OCI-M2 (cell line): ENCODE results near the gene EIF3F.

Experiments used
- DNase-seq: peaks from one replicate; lab custom pipeline; 2025; ENCODE audit not compliant: unreplicated experiment; lab: John Stamatoyannopoulos, UW

Gene EIF3F

DNA sequence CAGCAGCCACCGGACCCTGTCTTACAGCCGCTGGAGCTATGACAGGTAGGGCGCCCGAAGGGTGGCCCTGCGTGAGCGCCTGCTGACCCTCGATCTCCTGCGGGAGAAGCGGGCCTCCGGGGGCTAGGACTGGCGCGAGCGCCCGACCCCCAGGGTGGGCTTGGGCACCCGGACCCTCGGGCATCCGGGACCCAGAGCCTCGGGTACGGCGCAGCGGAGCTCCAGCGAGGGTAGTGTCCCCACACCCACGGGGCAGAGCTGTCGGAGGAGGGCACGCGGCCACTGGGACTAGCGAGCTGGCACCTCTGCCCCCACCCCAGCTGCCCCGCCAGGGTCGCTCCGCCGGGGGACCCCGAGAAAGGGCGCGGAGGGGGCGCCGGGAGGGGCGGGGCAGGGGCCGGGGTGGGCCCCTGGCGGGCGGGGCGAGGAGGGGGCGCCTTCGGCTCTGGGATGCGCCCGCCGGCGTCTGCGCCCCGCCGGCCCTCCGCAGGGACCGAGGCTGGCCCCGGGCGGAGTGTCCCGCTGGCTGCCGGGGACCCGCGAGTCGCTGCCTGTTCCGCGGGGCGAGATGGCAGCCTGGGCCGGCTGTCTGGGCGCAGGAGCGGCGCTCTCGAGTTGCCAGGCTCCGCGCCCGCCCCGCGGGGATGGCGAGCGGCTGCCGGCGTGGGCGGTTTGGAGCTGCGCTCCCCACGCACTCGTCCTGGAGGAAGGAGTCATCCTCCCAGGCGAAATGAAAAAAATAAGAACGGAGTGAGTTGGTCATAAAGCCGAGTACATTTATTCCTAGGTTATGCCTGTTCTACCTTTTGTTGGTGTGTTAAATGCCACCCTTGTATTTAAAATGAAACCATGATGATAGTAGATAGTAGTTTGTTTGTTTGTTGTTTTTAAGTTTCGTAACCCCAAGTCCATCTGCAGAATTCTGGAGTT lies 32.4 kb downstream of the EIF3F start:
- no peak for DNase-seq

GRCh38 chr11:8020244-8020597 lies 33.1 kb downstream of the EIF3F start:
- no peak for DNase-seq

DNA sequence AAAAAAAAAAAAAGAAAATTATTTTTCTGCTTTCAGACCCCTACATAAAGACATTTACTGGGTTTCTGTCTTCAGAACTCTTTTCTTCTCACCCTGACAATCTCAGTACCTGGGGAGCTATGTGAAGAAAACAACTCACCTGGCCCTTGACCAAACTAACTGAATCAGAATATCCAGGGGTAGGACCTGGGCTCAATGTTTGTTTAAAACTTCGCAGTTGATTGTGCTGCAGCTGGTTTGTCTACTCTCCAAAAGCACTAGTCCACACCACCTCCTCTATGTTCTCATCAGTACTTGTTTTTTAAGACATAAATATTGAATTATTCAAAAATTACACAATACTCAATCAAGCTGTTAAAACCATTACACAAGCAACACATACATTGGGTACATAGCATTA lies 34.8 kb downstream of the EIF3F start:
- no peak for DNase-seq

DNA sequence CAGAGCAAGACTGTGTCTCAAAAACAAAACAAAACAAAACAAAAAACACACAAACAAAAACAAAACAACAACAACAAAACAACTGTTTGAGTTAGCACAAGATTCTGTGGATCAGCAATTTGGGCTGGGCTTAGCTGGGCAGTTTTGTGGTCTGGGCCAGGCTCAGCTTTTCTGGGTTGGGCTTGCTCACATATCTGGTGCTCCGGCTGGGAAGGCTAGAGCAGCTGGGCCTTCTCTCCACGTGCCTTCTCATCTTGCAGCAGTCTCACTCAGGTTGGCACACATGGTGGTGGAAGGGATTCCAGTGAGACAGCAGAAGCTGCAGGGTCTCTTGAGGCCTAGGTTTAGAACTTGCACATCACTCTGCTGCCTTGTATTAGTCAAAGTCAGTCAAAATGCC lies 35.7 kb downstream of the EIF3F start:
- no peak for DNase-seq

GRCh38 chr11:8023831-8024555 lies 36.9 kb downstream of the EIF3F start:
- no peak for DNase-seq

DNA sequence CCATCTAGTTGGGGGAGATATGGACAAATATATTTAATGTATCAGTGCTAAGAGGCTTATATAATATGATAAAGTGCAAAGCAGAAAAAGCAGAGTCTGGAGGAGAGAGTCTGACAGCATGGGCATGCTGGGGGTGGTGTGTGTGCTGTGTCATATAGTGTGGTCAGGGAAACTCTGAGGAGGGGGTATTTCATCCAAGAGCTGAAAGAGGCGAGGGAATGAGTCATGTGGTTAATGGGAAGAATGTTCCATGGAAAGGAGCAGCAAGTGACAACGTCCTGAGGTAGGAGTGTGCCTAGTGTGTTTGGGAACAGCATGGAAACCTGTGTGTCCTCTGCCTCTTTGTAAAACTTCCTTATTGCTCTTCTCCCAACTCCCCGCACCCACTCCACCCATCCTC lies 38.0 kb downstream of the EIF3F start:
- no peak for DNase-seq

DNA sequence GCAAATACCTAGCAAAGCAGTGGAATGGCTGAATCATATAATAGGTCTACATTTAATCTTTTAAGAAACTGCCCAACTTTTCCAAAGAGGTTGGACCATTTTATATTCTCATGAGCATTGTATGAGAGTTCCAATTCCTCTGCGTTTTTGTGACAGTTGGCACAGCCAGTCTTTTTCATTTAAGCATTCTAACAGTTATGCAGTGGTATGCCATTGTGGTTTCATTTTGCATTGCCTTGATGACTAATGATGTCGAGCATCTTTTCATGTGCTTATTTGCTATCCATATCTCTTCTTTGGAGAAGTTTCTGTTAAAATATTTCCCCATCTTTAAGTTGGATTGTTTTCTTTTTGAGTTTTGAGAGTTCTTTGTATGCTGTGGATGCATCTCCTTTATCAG lies 38.7 kb downstream of the EIF3F start:
- no peak for DNase-seq

GRCh38 chr11:8026982-8027381 lies 39.8 kb downstream of the EIF3F start:
- DNase-seq: no peak

GRCh38 chr11:8028766-8029165 lies 41.6 kb downstream of the EIF3F start:
- DNase-seq: no peak

- DNase-seq: no peak
Observed at GRCh38 chr11:8030526-8031247, 43.5 kb downstream of the EIF3F start.

- no peak for DNase-seq
Observed at GRCh38 chr11:8031248-8032115, 44.3 kb downstream of the EIF3F start.

- no peak for DNase-seq
Observed at GRCh38 chr11:8032122-8032521, 45.0 kb downstream of the EIF3F start.

DNA sequence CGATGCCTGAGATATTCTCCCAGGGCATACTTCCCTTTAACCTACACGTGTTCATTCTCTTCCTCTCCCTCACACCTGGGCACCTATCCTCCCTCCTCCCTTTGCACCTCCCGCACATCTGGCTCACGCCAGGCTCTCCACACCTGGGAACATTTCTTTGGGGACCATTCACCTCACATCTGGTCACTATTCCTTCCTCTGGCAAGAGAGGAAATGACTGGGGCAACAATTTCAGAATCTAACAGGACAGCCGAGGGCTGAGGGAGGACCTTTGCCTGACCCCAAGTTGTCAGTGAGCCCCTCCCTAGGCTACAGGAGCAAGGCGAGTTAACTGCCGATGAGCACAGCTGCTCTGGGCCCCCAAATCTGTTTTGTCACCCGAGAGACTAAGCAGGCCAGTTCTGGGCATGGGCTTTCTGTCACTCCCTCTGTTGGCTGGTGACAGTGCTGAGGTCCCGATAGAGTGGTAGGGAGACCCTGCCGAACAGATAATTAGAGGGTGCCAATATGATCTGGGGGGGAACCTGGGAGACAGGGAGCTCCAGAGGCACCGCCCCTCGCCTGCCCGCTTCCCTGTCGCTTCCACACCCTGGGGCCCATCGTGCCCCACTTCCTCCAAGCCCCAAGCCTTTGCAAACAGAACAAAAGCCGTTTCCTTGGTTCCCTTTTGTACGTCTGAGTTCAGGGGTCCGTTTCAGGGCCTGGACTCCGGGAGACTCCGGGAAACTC lies 45.6 kb downstream of the EIF3F start:
- no peak for DNase-seq

- DNase-seq: peak; percentile 4
Observed at GRCh38 chr11:8033305-8034105, 46.4 kb downstream of the EIF3F start.

GRCh38 chr11:8034106-8034585 lies 47.0 kb downstream of the EIF3F start:
- DNase-seq: no peak

DNA sequence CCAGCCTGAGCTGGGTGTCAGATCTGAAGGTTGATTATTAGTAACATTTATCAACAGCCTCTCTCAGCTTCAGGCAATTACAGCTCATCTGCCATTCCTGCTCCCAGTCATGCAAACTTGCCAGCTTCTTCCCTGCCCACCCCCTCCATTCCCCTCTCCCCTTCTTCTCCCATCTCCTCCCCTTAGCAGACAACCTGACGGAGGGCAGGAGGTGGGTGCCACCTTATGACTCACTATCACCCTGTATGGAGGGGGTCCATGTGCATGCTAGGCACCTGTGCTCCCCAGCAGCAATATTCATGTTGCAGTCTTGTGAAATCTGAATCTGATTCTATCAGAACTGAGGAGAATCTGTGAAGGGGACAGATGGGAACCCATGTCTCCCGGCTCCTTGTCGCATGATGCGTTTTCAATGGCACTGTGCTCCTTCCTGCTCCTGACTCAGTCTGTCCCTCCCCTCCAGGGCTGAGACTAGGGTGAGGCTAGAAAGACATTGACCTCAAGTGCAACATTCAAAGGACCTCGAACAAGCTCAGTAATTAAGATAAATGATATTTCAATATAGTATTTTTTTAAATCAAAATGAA lies 47.6 kb downstream of the EIF3F start:
- DNase-seq: no peak

- no peak for DNase-seq
Observed at GRCh38 chr11:8035200-8035855, 48.2 kb downstream of the EIF3F start.
